SK-N-SH treated with all-trans-retinoic acid at 6 μM for 48 hours (cell line): Measurements from ENCODE around the gene IGFL1.

ENCODE experiments used
- ATAC-seq: fragments of 200-7000 bp; cut with Tn5 transposase; 3 replicates; pipeline ENCODE4 v1.9.1; 2020; ENCODE audit warnings: mild to moderate bottlenecking, moderate library complexity
- BACH2 ChIP-seq: fragments of 250-450 bp; sonication (Bioruptor Pico); IDR thresholded peaks from 2 replicates; pipeline ENCODE4 v1.9.0; 2021; ENCODE audit warnings: mild to moderate bottlenecking, borderline replicate concordance
- CREB5 ChIP-seq: fragments of 250-450 bp; sonication (Bioruptor Pico); IDR thresholded peaks from 2 replicates; pipeline ENCODE4 v1.5.1; 2020; ENCODE audit warnings: low read depth, mild to moderate bottlenecking, moderate library complexity
- CSDC2 ChIP-seq: fragments of 250-450 bp; sonication (Bioruptor Pico); IDR thresholded peaks from 2 replicates; pipeline ENCODE4 v1.5.0; 2020; ENCODE audit warnings: mild to moderate bottlenecking, moderate library complexity
- CSRNP3 ChIP-seq: fragments of 250-450 bp; sonication (Bioruptor Pico); IDR thresholded peaks from 2 replicates; pipeline ENCODE4 v1.5.1; 2021; ENCODE audit warnings: mild to moderate bottlenecking, moderate library complexity
- GLIS3 ChIP-seq: fragments of 250-450 bp; sonication (Bioruptor Pico); IDR thresholded peaks from 2 replicates; pipeline ENCODE4 v1.5.0; 2020; ENCODE audit warnings: mild to moderate bottlenecking, moderate library complexity
- ISL1 ChIP-seq: fragments of 250-450 bp; sonication (Bioruptor Pico); IDR thresholded peaks from 2 replicates; pipeline ENCODE4 v2.1.2; 2022; ENCODE audit warnings: mild to moderate bottlenecking, moderate library complexity
- PPARA ChIP-seq: fragments of 250-450 bp; sonication (Bioruptor Pico); IDR thresholded peaks from 2 replicates; pipeline ENCODE4 v1.5.0; 2020; ENCODE audit warnings: mild to moderate bottlenecking, borderline replicate concordance
- RARB ChIP-seq: fragments of 250-450 bp; sonication (Bioruptor Pico); IDR thresholded peaks from 2 replicates; pipeline ENCODE4 v1.8.0; 2021; ENCODE audit warnings: mild to moderate bottlenecking, moderate library complexity
- SNAI2 ChIP-seq: fragments of 250-450 bp; sonication (Bioruptor Pico); IDR thresholded peaks from 2 replicates; pipeline ENCODE4 v1.5.0; 2020; ENCODE audit warnings: mild to moderate bottlenecking, moderate library complexity
- TCF4 ChIP-seq: fragments of 250-450 bp; sonication (Bioruptor Pico); IDR thresholded peaks from 2 replicates; pipeline ENCODE4 v1.8.0; 2021; ENCODE audit warnings: mild to moderate bottlenecking, moderate library complexity, borderline replicate concordance
- TOX ChIP-seq: fragments of 250-450 bp; sonication (Bioruptor Pico); IDR thresholded peaks from 2 replicates; pipeline ENCODE4 v1.8.0; 2021; ENCODE audit warnings: mild to moderate bottlenecking, moderate library complexity, borderline replicate concordance
- ZC3H10 ChIP-seq: fragments of 250-450 bp; sonication (Bioruptor Pico); IDR thresholded peaks from 2 replicates; pipeline ENCODE4 v1.5.1; 2021; ENCODE audit warnings: mild to moderate bottlenecking, moderate library complexity
- ZFP3 ChIP-seq: fragments of 250-450 bp; sonication (Bioruptor Pico); IDR thresholded peaks from 2 replicates; pipeline ENCODE4 v1.5.0; 2020; ENCODE audit warnings: mild to moderate bottlenecking, moderate library complexity
- ZFP30 ChIP-seq: fragments of 450-650 bp; formaldehyde crosslinking; IDR thresholded peaks from 2 replicates; pipeline ENCODE4 v1.5.0; 2022; ENCODE audit warnings: mild to moderate bottlenecking, moderate library complexity
- ZNF565 ChIP-seq: fragments of 450-650 bp; formaldehyde crosslinking; conservative IDR thresholded peaks from 2 replicates; pipeline ENCODE4 v1.5.0; 2020; ENCODE audit warnings: low read depth, mild to moderate bottlenecking, moderate library complexity
- ZNF8 ChIP-seq: fragments of 450-650 bp; formaldehyde crosslinking; IDR thresholded peaks from 2 replicates; pipeline ENCODE4 v1.5.0; 2020; ENCODE audit warnings: mild to moderate bottlenecking, moderate library complexity
- TF ChIP-seq, protein P1 (sequence below): fragments of 250-450 bp; sonication (Bioruptor Pico); IDR thresholded peaks from 2 replicates; pipeline ENCODE4 v1.8.0; 2020; ENCODE audit warnings: mild to moderate bottlenecking, moderate library complexity, borderline replicate concordance
- TF ChIP-seq, protein P2 (sequence below): fragments of 250-450 bp; sonication (Bioruptor Pico); IDR thresholded peaks from 2 replicates; pipeline ENCODE4 v1.8.0; 2021; ENCODE audit warnings: low read depth, mild to moderate bottlenecking, moderate library complexity, borderline replicate concordance

The IGFL1 gene

GRCh38 chr19:46198756-46199155 lies 30.8 kb upstream of the IGFL1 start:
- TF ChIP-seq ZFP3 (CRISPR knock-in tag): no peak
- TF ChIP-seq, protein P1, sequence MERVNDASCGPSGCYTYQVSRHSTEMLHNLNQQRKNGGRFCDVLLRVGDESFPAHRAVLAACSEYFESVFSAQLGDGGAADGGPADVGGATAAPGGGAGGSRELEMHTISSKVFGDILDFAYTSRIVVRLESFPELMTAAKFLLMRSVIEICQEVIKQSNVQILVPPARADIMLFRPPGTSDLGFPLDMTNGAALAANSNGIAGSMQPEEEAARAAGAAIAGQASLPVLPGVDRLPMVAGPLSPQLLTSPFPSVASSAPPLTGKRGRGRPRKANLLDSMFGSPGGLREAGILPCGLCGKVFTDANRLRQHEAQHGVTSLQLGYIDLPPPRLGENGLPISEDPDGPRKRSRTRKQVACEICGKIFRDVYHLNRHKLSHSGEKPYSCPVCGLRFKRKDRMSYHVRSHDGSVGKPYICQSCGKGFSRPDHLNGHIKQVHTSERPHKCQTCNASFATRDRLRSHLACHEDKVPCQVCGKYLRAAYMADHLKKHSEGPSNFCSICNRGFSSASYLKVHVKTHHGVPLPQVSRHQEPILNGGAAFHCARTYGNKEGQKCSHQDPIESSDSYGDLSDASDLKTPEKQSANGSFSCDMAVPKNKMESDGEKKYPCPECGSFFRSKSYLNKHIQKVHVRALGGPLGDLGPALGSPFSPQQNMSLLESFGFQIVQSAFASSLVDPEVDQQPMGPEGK (CRISPR knock-in tag): no peak
- TF ChIP-seq ZC3H10: no peak
- no peak for TF ChIP-seq TCF4 (CRISPR knock-in tag)
- no peak for TF ChIP-seq SNAI2 (CRISPR knock-in tag)
- TF ChIP-seq CSRNP3 (CRISPR knock-in tag): no peak
- no peak for TF ChIP-seq TOX (CRISPR knock-in tag)
- TF ChIP-seq GLIS3 (CRISPR knock-in tag): no peak
- TF ChIP-seq ISL1: no peak
- TF ChIP-seq BACH2 (CRISPR knock-in tag): no peak
- TF ChIP-seq ZNF8 (CRISPR knock-in tag): no peak
- ATAC-seq: no peak

DNA sequence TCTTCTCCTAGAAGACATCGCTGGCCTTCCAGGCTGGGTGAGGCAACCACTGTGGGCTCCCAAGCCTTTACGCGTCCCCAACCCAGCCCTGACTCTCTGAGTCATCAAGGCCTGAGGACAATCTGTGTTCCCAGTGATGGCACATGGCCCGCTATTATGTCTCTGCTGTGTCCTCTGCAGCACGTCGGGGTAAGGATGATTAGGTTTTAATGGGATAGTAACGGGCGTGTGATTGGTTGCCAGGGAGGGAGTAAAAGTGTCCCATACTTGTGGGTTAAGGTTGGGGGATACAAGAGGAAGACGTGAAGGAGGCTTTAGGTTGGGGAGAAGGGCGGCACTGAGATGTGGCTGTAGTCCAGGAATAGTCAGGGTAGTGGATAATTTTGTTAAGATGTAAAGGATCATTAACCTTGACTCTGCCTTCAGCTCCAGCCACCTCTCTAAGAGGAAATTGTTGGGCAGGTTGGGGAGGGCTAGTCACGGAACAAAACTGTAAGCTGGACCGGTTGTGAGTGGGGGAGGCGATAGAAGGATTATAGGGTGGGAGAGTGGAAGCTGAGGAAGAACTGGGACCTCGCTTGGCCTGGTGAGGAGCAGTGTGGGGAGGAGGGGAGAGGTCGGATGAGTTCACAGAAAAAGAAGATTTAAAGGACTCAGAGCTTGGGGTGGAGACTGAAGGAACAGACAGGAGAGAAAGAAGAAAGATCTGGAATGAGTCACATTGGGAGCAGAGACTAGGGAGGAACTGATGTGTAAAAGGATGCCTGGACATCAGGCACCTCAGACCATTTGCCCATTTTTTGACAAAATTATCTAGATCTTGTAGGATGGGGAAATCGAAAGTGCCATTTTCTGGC lies 27.9 kb upstream of the IGFL1 start:
- no peak for ATAC-seq
- TF ChIP-seq RARB (CRISPR knock-in tag): no peak
- TF ChIP-seq, protein P2, sequence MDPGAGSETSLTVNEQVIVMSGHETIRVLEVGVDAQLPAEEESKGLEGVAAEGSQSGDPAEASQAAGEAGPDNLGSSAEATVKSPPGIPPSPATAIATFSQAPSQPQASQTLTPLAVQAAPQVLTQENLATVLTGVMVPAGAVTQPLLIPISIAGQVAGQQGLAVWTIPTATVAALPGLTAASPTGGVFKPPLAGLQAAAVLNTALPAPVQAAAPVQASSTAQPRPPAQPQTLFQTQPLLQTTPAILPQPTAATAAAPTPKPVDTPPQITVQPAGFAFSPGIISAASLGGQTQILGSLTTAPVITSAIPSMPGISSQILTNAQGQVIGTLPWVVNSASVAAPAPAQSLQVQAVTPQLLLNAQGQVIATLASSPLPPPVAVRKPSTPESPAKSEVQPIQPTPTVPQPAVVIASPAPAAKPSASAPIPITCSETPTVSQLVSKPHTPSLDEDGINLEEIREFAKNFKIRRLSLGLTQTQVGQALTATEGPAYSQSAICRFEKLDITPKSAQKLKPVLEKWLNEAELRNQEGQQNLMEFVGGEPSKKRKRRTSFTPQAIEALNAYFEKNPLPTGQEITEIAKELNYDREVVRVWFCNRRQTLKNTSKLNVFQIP (CRISPR knock-in tag): no peak
- TF ChIP-seq CSRNP3 (CRISPR knock-in tag): no peak
- no peak for TF ChIP-seq ZC3H10

DNA sequence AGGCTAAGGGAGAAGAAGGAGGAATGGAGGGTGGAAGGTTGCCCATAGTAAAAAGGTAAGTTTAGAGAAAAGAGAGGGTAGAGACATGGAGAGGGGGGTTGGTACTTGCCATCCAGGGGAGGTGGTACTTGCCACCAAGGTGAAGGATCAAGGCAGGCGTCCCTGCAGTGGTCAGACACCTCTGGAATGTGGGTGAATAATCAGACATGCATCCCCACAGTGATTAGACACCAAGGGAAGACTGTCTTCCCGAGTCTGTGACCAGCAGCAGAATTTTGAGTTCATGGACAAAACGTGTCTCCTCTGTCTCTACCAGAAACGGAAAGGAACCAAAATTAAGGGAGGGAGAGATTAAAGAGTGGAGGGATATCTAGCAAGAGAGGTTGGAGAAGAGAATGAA lies 27.1 kb upstream of the IGFL1 start:
- TF ChIP-seq PPARA (CRISPR knock-in tag): no peak
- TF ChIP-seq SNAI2 (CRISPR knock-in tag): no peak
- TF ChIP-seq, all 23 proteins: peak for 0
- ATAC-seq: no peak

DNA sequence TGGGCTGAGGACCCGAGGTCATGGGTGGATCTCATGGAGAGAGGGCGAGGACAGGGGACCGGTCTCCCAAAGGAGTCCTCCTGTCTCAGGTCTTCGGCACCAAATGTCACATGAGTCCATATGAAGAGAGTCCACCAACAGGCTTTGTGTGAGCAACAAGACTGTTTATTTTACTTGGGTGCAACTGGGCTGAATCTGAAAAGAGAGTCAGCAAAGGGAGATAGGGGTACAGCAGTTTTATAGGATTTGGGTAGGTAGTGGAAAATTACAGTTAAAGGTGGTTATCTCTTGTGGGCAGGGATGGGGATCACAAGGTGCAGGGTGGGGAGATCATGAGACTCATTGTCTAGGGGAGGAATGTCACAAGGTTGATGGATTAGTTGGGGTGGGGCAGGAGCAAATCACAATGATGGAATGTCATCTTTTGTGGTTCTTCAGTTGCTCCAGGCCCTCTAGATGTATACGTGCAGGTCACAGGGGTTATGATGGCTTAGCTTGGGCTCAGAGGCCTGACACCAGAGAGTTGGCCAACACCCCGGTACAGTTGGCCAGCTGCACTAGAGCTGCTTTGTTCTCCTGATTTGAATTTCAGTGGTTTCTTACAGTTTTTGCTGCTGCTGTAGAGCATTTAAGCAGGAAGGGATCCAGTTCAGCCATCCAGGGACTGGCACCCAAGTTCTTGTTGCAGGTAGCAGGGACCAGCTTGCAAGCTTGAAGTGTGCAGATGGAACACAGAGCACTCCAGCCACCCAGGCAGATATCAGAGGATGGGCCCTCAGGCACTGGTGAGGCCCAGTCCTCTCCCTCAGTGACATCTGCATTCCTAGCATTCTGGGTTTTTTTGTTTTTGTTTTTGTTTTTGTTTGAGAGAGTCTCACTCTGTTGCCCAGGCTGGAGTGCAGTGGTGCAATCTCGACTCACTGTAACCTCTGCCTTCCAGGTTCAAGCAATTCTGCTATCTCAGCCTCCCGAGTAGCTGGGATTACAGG lies 26.4 kb upstream of the IGFL1 start:
- ATAC-seq: no peak
- TF ChIP-seq TCF4 (CRISPR knock-in tag): no peak
- TF ChIP-seq ZC3H10: no peak
- TF ChIP-seq CSDC2 (CRISPR knock-in tag): no peak
- TF ChIP-seq ZFP3 (CRISPR knock-in tag): no peak
- TF ChIP-seq CREB5: no peak
- TF ChIP-seq ZFP30: no peak
- TF ChIP-seq RARB (CRISPR knock-in tag): no peak
- TF ChIP-seq, protein P1 (CRISPR knock-in tag): no peak
- TF ChIP-seq, protein P2 (CRISPR knock-in tag): no peak
- no peak for TF ChIP-seq CSRNP3 (CRISPR knock-in tag)
- TF ChIP-seq ISL1: no peak
- TF ChIP-seq ZNF565 (CRISPR knock-in tag): no peak
